SU-DHL-6 (cell line): ENCODE data around the gene ROMO1.
"Not testable (repeated sequence)": the region's sequence is repeated elsewhere in the genome, so short reads cannot be mapped to it uniquely, and the experiment has no call there.

Experiments
- H2AFZ ChIP-seq: fragments of 200-600 bp; sonication (generic); 2 replicates; pipeline ENCODE4 v1.6.1; 2014; ENCODE audit warnings: low read depth, mild to moderate bottlenecking, moderate library complexity, mixed read lengths, antibody characterized with exemption, low read length; ENCODE audit not compliant: severe bottlenecking
- H3F3A ChIP-seq: fragments of 200-600 bp; shearing (Covaris generic); 2 replicates; pipeline ENCODE4 v1.6.0; 2016; ENCODE audit warnings: antibody characterized with exemption, mild to moderate bottlenecking; ENCODE audit not compliant: insufficient read depth
- H3K27ac ChIP-seq: fragments of 200-600 bp; sonication (generic); 2 replicates; pipeline ENCODE4 v1.5.1; 2016; ENCODE audit warnings: low read depth, mild to moderate bottlenecking, low read length, moderate library complexity, mixed read lengths
- H3K27me3 ChIP-seq: fragments of 200-600 bp; sonication (generic), shearing (Covaris generic); 2 replicates; pipeline ENCODE4 v1.6.0; 2014; ENCODE audit warnings: mild to moderate bottlenecking, low read length
- H3K36me3 ChIP-seq: fragments of 200-600 bp; sonication (generic); 2 replicates; pipeline ENCODE4 v1.6.1; 2014; ENCODE audit warnings: mild to moderate bottlenecking, low read length, mixed read lengths
- H3K4me2 ChIP-seq: fragments of 300-600, 200-600 bp; shearing (Covaris generic), sonication (generic); 2 replicates; pipeline ENCODE4 v1.6.0; 2014; ENCODE audit warnings: low read length, low read depth, mild to moderate bottlenecking; ENCODE audit not compliant: poor library complexity, severe bottlenecking
- H3K4me3 ChIP-seq: fragments of 200-600 bp; sonication (generic); 2 replicates; pipeline ENCODE4 v1.5.1; 2014; ENCODE audit warnings: antibody characterized with exemption, low read length, mild to moderate bottlenecking, mixed read lengths; ENCODE audit not compliant: insufficient read depth, poor library complexity, severe bottlenecking
- H3K79me2 ChIP-seq: fragments of 200-600 bp; sonication (generic); 2 replicates; pipeline ENCODE4 v1.6.1; 2014; ENCODE audit warnings: mild to moderate bottlenecking, low read length, moderate library complexity; ENCODE audit not compliant: insufficient read depth
- H3K9ac ChIP-seq: fragments of 200-600 bp; sonication (generic); 2 replicates; pipeline ENCODE4 v1.7.0; 2014; ENCODE audit warnings: mild to moderate bottlenecking, low read length
- H3K9me2 ChIP-seq: fragments of 200-600 bp; sonication (generic); replicated peaks from 2 replicates; pipeline ENCODE4 v1.6.1; 2014; ENCODE audit warnings: low read length; ENCODE audit not compliant: insufficient read depth
- H3K9me3 ChIP-seq: fragments of 200-600 bp; sonication (generic); 2 replicates; pipeline ENCODE4 v1.6.1; 2014; ENCODE audit warnings: low read length, mixed read lengths; ENCODE audit not compliant: insufficient read depth
- H4K20me1 ChIP-seq: fragments of 200-600 bp; sonication (generic); 2 replicates; pipeline ENCODE4 v1.6.1; 2014; ENCODE audit warnings: low read depth, mild to moderate bottlenecking, antibody characterized with exemption, low read length, moderate library complexity, mixed read lengths
- EZH2phosphoT487 ChIP-seq: fragments of 200-600 bp; sonication (generic), shearing (Covaris generic); conservative IDR thresholded peaks from 2 replicates; pipeline ENCODE4 v1.6.1; 2018; ENCODE audit warnings: mild to moderate bottlenecking, antibody characterized with exemption, low read length, moderate library complexity, mixed read lengths
- TF ChIP-seq, protein P1 (sequence below): fragments of 200-600 bp; sonication (generic); IDR thresholded peaks from one replicate; pipeline ENCODE4 v1.5.1; 2017; ENCODE audit warnings: antibody characterized with exemption, mild to moderate bottlenecking, low read length, moderate library complexity; ENCODE audit not compliant: insufficient read depth, poor library complexity, severe bottlenecking

The ROMO1 gene

DNA sequence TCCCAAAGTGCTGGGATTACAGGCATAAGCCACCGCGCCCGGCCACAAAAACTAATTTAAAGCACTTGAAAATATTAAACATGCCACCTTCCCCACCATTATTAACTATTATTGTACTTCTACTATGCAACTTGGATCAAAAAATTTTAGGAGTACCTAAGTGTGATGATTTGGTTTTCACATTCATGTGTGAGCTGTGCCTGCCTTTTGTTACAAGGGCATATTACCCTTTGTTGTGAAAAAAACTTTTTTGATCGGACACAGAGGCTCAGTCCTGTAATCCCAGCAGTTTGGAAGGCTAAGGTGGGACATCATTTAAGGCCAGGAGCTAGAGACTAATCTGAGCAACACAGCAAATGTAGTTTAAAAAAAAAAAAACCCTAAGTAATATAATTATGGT lies 17.1 kb downstream of the ROMO1 start:
- Histone ChIP-seq H3K4me2 (no peak overlapping the region), H3F3A (peaks cover 45% of the 10 kb centered on the region), H2AFZ (no peak overlapping the region), H3K9ac (no peak overlapping the region), H3K27ac (no peak overlapping the region), H3K79me2 (peaks cover 78% of the 10 kb centered on the region), H3K9me3 (no peaks in the 10 kb centered on the region), H4K20me1 (peaks cover 58% of the 10 kb centered on the region), H3K4me3 (no peak overlapping the region), H3K9me2 (no peaks in the 10 kb centered on the region), H3K36me3 (peaks cover 76% of the 10 kb centered on the region), H3K27me3 (no peaks in the 10 kb centered on the region)
- TF ChIP-seq, protein P1, sequence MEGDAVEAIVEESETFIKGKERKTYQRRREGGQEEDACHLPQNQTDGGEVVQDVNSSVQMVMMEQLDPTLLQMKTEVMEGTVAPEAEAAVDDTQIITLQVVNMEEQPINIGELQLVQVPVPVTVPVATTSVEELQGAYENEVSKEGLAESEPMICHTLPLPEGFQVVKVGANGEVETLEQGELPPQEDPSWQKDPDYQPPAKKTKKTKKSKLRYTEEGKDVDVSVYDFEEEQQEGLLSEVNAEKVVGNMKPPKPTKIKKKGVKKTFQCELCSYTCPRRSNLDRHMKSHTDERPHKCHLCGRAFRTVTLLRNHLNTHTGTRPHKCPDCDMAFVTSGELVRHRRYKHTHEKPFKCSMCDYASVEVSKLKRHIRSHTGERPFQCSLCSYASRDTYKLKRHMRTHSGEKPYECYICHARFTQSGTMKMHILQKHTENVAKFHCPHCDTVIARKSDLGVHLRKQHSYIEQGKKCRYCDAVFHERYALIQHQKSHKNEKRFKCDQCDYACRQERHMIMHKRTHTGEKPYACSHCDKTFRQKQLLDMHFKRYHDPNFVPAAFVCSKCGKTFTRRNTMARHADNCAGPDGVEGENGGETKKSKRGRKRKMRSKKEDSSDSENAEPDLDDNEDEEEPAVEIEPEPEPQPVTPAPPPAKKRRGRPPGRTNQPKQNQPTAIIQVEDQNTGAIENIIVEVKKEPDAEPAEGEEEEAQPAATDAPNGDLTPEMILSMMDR = no peak
- no peak for TF ChIP-seq EZH2phosphoT487

DNA sequence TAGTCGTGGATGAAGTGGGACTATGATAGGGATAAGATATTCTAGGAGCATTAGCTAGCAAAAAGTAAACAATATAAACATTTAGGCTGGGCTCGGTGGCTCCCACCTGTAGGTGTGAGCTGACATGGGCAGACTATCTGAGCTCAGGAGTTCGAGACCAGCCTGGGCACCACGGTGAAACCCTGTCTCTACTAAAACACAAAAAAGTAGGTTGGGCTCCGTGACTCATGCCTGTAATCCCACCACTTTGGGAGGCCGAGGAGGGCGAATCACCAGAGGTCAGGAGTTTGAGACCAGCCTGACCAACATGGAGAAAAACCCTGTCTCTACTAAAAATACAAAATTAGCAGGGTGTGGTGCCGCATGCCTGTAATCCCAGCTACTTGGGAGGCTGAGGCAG lies 19.1 kb downstream of the ROMO1 start:
- not testable (repeated sequence) for H3K27ac ChIP-seq, H3K9ac ChIP-seq, H3K9me2 ChIP-seq, H2AFZ ChIP-seq, H3K27me3 ChIP-seq, H3K9me3 ChIP-seq, H3K4me2 ChIP-seq, H3K4me3 ChIP-seq
- peaks cover 44% of the 10 kb centered on the region for H3F3A ChIP-seq
- H3K36me3 ChIP-seq = peaks cover 74% of the 10 kb centered on the region
- H4K20me1 ChIP-seq = peaks cover 64% of the 10 kb centered on the region
- H3K79me2 ChIP-seq = peaks cover 83% of the 10 kb centered on the region

DNA sequence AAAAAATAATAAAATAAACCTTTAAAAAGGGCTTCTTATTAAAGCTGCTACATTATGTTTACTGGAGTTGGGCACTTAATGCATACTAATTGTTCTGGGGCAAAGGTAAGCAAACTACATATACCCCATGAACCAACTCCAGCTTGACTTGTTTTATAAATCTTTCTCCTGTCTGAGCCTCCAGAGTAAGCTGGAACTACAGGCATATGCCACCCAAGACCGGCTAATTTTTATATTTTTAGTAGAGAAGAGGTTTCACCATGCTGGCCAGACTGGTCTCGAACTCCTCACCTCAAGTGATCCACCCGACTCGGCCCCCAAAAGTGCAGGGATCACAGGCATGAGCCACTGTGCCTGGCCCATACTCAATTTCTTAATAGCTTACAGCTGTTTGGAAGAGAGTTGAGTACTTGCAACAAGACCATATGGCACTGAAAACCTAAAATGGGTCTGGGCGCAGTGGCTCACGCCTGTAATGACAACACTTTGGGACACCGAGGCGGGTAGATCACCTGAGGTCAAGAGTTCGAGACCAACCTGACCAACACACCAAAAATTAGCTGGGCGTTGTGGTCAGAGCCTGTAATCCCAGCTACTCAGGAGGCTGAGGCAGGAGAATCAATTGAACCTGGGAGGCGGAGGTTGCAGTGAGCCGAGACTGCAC lies 19.9 kb downstream of the ROMO1 start:
- H4K20me1 ChIP-seq = peaks cover 64% of the 10 kb centered on the region
- no peak overlapping the region for H3K27ac ChIP-seq
- H3K27me3 ChIP-seq = no peaks in the 10 kb centered on the region
- no peak overlapping the region for H2AFZ ChIP-seq
- H3K79me2 ChIP-seq = peaks cover 88% of the 10 kb centered on the region
- peaks cover 73% of the 10 kb centered on the region for H3K36me3 ChIP-seq
- H3K9me3 ChIP-seq = no peaks in the 10 kb centered on the region
- no peak overlapping the region for H3K4me2 ChIP-seq
- no peaks in the 10 kb centered on the region for H3K9me2 ChIP-seq
- H3K4me3 ChIP-seq = no peak overlapping the region
- H3F3A ChIP-seq = peaks cover 40% of the 10 kb centered on the region
- no peak overlapping the region for H3K9ac ChIP-seq
- TF ChIP-seq, protein P1 = no peak
- TF ChIP-seq EZH2phosphoT487 = no peak

DNA sequence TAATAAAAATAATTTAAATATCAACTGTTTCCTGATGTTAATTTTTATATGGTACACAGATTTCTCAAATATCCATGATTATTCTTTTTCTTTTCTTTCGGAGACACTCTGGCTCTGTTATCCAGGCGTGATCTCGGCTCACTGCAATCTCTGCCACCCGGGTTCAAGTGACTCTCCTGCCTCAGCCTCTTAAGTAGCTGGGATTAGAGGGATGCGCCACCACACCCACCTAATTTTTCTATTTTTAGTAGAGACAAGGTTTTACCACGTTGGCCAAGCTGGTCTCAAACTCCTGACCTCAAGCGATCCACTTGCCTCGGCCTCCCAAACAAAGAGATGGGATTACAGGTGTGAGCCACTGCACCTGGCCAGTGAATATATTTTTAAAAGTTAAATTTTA lies 20.5 kb downstream of the ROMO1 start:
- H3K79me2 ChIP-seq = peaks cover 90% of the 10 kb centered on the region
- H2AFZ ChIP-seq = no peak overlapping the region
- peaks cover 65% of the 10 kb centered on the region for H4K20me1 ChIP-seq
- no peak overlapping the region for H3K27ac ChIP-seq
- no peak overlapping the region for H3K9ac ChIP-seq
- H3F3A ChIP-seq = peaks cover 34% of the 10 kb centered on the region
- H3K27me3 ChIP-seq = no peaks in the 10 kb centered on the region
- no peak overlapping the region for H3K4me2 ChIP-seq
- no peaks in the 10 kb centered on the region for H3K9me3 ChIP-seq
- no peak overlapping the region for H3K4me3 ChIP-seq
- H3K9me2 ChIP-seq = no peaks in the 10 kb centered on the region
- TF ChIP-seq, protein P1 = no peak
- TF ChIP-seq EZH2phosphoT487 = no peak
- H3K36me3 ChIP-seq = peaks cover 73% of the 10 kb centered on the region
